ENCODE measurements around the gene VILL.

DNA sequence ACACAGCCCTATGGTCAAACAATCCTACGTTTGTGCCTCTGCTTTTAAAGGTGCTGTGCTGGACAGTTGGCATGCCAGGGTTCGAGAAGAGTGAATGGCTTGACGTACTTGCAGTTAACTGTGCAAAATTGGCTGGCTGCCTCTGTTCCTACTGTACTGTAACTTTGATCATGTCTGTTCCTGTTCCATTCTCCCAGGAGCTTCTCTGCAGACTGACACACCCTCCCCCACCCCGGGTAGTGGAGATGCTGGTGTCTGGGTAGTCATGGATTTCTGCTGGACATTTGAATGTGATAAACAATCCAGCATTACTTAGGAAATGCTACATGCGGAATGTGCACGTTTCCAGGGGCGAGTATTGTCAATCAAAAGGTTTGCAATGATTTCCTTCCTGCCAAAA, 6.5 kb upstream of the VILL start:
- TF ChIP-seq, protein P1, sequence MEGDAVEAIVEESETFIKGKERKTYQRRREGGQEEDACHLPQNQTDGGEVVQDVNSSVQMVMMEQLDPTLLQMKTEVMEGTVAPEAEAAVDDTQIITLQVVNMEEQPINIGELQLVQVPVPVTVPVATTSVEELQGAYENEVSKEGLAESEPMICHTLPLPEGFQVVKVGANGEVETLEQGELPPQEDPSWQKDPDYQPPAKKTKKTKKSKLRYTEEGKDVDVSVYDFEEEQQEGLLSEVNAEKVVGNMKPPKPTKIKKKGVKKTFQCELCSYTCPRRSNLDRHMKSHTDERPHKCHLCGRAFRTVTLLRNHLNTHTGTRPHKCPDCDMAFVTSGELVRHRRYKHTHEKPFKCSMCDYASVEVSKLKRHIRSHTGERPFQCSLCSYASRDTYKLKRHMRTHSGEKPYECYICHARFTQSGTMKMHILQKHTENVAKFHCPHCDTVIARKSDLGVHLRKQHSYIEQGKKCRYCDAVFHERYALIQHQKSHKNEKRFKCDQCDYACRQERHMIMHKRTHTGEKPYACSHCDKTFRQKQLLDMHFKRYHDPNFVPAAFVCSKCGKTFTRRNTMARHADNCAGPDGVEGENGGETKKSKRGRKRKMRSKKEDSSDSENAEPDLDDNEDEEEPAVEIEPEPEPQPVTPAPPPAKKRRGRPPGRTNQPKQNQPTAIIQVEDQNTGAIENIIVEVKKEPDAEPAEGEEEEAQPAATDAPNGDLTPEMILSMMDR (IDR thresholded peaks at IDR 0.05; ENCODE audit: insufficient read depth, low read depth, low read length): no peak
- TF ChIP-seq EZH2 (IDR thresholded peaks at IDR 0.05; ENCODE audit: insufficient read depth, low read length): no peak

Measured in astrocyte (in vitro differentiated cells and primary cell).